ENCODE measurements around the gene FNDC5. TPM values are rescaled to one million over a fixed set of nuclear protein-coding genes. Genes with fewer than 3 reads are reported as not detected.

Gene FNDC5
- total RNA-seq, 2 donors from 2014 or later, result 0.45 to 0.64 TPM

- Histone ChIP-seq H3K9ac (ENCODE audit: low read depth in 2 of 2, low read length in 2 of 2) (no peak overlapping the region), H3K9me3 (no peaks in the 10 kb centered on the region), H3K4me3 (no peak overlapping the region), H3K27me3 (no peaks in the 10 kb centered on the region), H3K27ac (no peak overlapping the region), H3K36me3 (no peaks in the 10 kb centered on the region), H3K4me1 (no peaks in the 10 kb centered on the region)
- intact Hi-C loops (cut with DNase I), result loop anchor here (10.0 kb wide), 1 partner anchor 155 kb away; the partner anchor contains the start of gene SYNC
- no peak for TF ChIP-seq CTCF (IDR thresholded peaks at IDR 0.05)
- DNase-seq, result no peak
These were observed 10.8 kb downstream of the FNDC5 start for GRCh38 chr1:32859915-32860314.

- TF ChIP-seq CTCF (IDR thresholded peaks at IDR 0.05), result no peak
- no peak overlapping the region for H3K9ac ChIP-seq (ENCODE audit: low read depth in 2 of 2, low read length in 2 of 2)
- H3K4me3 ChIP-seq, result no peak overlapping the region
- H3K27ac ChIP-seq, result no peak overlapping the region
- H3K9me3 ChIP-seq, result no peaks in the 10 kb centered on the region
- intact Hi-C loops (cut with DNase I), result no loop called here
- no peaks in the 10 kb centered on the region for H3K27me3 ChIP-seq
- H3K36me3 ChIP-seq, result no peaks in the 10 kb centered on the region
- no peak for DNase-seq
- no peaks in the 10 kb centered on the region for H3K4me1 ChIP-seq
These were observed 11.9 kb downstream of the FNDC5 start for GRCh38 chr1:32858791-32859190.

- intact Hi-C loops (cut with DNase I), result no loop called here
- H3K27me3 ChIP-seq, result no peaks in the 10 kb centered on the region
- H3K9ac ChIP-seq (ENCODE audit: low read depth in 2 of 2, low read length in 2 of 2), result no peak overlapping the region
- no peak for DNase-seq
- no peaks in the 10 kb centered on the region for H3K4me1 ChIP-seq
- no peak for TF ChIP-seq CTCF (IDR thresholded peaks at IDR 0.05)
- no peaks in the 10 kb centered on the region for H3K36me3 ChIP-seq
- H3K27ac ChIP-seq, result no peak overlapping the region
- no peak overlapping the region for H3K4me3 ChIP-seq
- H3K9me3 ChIP-seq, result no peaks in the 10 kb centered on the region
These were observed 12.6 kb downstream of the FNDC5 start for GRCh38 chr1:32858136-32858535.

GRCh38 chr1:32855861-32856617 is 14.7 kb downstream of the FNDC5 start:
- Histone ChIP-seq H3K27ac (no peak overlapping the region), H3K4me3 (no peak overlapping the region), H3K9ac (ENCODE audit: low read depth in 2 of 2, low read length in 2 of 2) (no peak overlapping the region), H3K4me1 (no peaks in the 10 kb centered on the region), H3K27me3 (no peaks in the 10 kb centered on the region), H3K9me3 (no peaks in the 10 kb centered on the region), H3K36me3 (no peaks in the 10 kb centered on the region)
- intact Hi-C loops (cut with DNase I), result no loop called here
- no peak for TF ChIP-seq CTCF (IDR thresholded peaks at IDR 0.05)
- DNase-seq, result no peak

GRCh38 chr1:32848354-32849063 is 22.2 kb downstream of the FNDC5 start:
- DNase-seq, result no peak
- TF ChIP-seq CTCF (IDR thresholded peaks at IDR 0.05), result no peak
- H3K36me3 ChIP-seq, result no peaks in the 10 kb centered on the region
- H3K4me3 ChIP-seq, result no peak overlapping the region
- H3K27ac ChIP-seq, result no peak overlapping the region
- no peak overlapping the region for H3K9ac ChIP-seq (ENCODE audit: low read depth in 2 of 2, low read length in 2 of 2)
- no peaks in the 10 kb centered on the region for H3K4me1 ChIP-seq
- intact Hi-C loops (cut with DNase I), result no loop called here
- no peaks in the 10 kb centered on the region for H3K27me3 ChIP-seq
- H3K9me3 ChIP-seq, result no peaks in the 10 kb centered on the region
